ENCODE measurements around the gene MYBPC2. TPM values are rescaled to one million over a fixed set of nuclear protein-coding genes. Genes with fewer than 3 reads are reported as not detected.

Gene MYBPC2
- total RNA-seq, 1 experiment from 2014 or later = not detected

DNA sequence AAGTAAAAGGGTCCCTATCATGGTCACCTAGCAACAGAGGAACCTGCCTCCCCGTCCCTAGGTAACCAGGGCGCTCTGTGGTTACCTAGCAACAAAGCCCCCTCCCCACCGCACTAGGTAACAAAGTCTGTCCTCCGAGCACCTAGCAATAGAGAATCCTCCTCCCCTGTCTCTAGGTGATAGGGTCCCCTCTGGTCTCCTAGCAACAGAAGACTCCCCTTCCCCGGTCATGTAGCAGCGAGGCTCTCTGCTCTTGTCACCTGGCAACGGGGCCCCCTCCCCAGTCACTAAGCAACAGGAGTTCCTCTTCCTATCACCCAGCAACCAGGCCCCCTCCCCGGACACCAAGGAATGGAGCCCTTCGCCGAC lies 78.0 kb downstream of the MYBPC2 start:
- CTCF ChIA-PET = interaction anchor here (0.5 to 1.0 kb wide), 3 partner anchors 25 to 329 kb away, joined by 3 to 4 read pairs (median 3); no protein-coding TSS in a partner anchor
- H3K27me3 Mint-ChIP-seq (ENCODE audit: insufficient read depth, unreplicated experiment) = no peaks in the 10 kb centered on the region
- H3K27ac Mint-ChIP-seq (ENCODE audit: low read depth, unreplicated experiment) = peak overlapping the region; percentile 96
- no peak for DNase-seq (ENCODE audit: unreplicated experiment)
- TF ChIP-seq, protein P1, sequence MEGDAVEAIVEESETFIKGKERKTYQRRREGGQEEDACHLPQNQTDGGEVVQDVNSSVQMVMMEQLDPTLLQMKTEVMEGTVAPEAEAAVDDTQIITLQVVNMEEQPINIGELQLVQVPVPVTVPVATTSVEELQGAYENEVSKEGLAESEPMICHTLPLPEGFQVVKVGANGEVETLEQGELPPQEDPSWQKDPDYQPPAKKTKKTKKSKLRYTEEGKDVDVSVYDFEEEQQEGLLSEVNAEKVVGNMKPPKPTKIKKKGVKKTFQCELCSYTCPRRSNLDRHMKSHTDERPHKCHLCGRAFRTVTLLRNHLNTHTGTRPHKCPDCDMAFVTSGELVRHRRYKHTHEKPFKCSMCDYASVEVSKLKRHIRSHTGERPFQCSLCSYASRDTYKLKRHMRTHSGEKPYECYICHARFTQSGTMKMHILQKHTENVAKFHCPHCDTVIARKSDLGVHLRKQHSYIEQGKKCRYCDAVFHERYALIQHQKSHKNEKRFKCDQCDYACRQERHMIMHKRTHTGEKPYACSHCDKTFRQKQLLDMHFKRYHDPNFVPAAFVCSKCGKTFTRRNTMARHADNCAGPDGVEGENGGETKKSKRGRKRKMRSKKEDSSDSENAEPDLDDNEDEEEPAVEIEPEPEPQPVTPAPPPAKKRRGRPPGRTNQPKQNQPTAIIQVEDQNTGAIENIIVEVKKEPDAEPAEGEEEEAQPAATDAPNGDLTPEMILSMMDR (IDR thresholded peaks at IDR 0.05; ENCODE audit: unreplicated experiment) = no peak
- intact Hi-C loops (cut with micrococcal nuclease) = loop anchor here (1.0 kb wide), 1 partner anchor 34 kb away; the partner anchor contains the start of genes EMC10 and GARIN5A
- H3K4me1 Mint-ChIP-seq (ENCODE audit: insufficient read depth, unreplicated experiment) = peaks cover 16% of the 10 kb centered on the region
- no peaks in the 10 kb centered on the region for H3K36me3 Mint-ChIP-seq (ENCODE audit: insufficient read depth, unreplicated experiment)
- POLR2A ChIA-PET = interaction anchor here (0.6 to 2.6 kb wide), 13 partner anchors 11 to 883 kb away, joined by 3 to 11 read pairs (median 5); partner anchors contain the start of genes AKT1S1, NR1H2, POLD1 and TBC1D17
- H3K4me3 Mint-ChIP-seq (ENCODE audit: unreplicated experiment) = peak overlapping the region; percentile 86
- BruUV-seq (replicated peaks) = TSS peak; percentile 53
- no peaks in the 10 kb centered on the region for H3K9me3 Mint-ChIP-seq (ENCODE audit: unreplicated experiment)

DNA sequence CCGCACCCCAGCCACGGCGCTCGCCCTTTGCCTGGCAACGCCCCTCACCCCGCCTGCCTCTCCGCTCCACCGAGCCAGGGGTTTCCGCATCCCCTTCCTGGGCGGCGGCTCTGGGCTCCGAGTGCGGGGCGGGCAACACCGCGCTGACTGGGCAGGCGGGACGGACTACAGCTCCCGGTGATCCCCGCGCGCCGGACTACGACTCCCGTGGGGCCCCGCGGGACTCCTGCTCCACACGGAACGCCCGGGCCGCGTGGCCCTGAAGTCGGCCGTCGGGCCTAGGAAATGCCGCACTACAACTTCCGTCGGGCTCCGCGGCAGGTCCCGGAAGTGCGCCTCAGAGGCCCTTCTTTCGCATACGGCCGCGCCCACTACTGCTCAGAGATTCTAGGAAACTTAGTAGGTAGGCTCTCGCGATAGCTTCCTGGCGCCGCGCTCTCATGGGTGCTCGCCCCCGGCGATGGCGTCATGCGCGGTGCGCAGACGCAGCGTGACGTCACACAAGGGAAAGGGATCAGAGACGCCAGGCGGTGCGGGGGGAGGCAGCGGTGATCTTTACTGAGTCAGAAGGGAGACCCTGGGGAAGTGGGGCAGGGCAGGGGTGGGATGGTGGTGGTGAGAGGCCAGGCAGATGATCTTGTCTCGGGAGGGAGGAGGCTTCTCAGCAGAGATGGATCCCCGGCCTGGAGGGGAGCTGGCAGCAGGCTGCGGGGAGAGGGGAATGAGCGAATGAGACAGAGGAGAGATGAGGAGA lies 78.6 kb downstream of the MYBPC2 start, which contains the start of gene JOSD2:
Gene JOSD2 (minus strand): TSS at position 123 of the 754 bp plus-strand sequence. CDS start 760 bp downstream, outside the sequence.
- Mint-ChIP-seq H3K36me3 (ENCODE audit: insufficient read depth, unreplicated experiment) (no peaks in the 10 kb centered on the region), H3K9me3 (ENCODE audit: unreplicated experiment) (no peaks in the 10 kb centered on the region), H3K4me1 (ENCODE audit: insufficient read depth, unreplicated experiment) (peaks cover 16% of the 10 kb centered on the region), H3K4me3 (ENCODE audit: unreplicated experiment) (peak within 1 kb of the TSS; percentile 86), H3K27ac (ENCODE audit: low read depth, unreplicated experiment) (peak within 1 kb of the TSS; percentile 96), H3K27me3 (ENCODE audit: insufficient read depth, unreplicated experiment) (no peaks in the 10 kb centered on the region)
- DNase-seq (ENCODE audit: unreplicated experiment) = peak; percentile 100
- BruUV-seq (replicated peaks) = no TSS peak
- ChIA-PET POLR2A (interaction anchor here (0.5 to 2.6 kb wide), 17 partner anchors 10 to 882 kb away, joined by 3 to 11 read pairs (median 4); partner anchors contain the start of genes AKT1S1, NR1H2, POLD1 and TBC1D17), CTCF (interaction anchor here (0.5 to 1.0 kb wide), 5 partner anchors 25 to 411 kb away, joined by 3 to 4 read pairs (median 3); no protein-coding TSS in a partner anchor)
- intact Hi-C loops (cut with micrococcal nuclease) = loop anchor here (1.0 kb wide), 1 partner anchor 35 kb away; the partner anchor contains the start of genes EMC10 and GARIN5A
- TF ChIP-seq, protein P1 (IDR thresholded peaks at IDR 0.05; ENCODE audit: unreplicated experiment) = no peak

DNA sequence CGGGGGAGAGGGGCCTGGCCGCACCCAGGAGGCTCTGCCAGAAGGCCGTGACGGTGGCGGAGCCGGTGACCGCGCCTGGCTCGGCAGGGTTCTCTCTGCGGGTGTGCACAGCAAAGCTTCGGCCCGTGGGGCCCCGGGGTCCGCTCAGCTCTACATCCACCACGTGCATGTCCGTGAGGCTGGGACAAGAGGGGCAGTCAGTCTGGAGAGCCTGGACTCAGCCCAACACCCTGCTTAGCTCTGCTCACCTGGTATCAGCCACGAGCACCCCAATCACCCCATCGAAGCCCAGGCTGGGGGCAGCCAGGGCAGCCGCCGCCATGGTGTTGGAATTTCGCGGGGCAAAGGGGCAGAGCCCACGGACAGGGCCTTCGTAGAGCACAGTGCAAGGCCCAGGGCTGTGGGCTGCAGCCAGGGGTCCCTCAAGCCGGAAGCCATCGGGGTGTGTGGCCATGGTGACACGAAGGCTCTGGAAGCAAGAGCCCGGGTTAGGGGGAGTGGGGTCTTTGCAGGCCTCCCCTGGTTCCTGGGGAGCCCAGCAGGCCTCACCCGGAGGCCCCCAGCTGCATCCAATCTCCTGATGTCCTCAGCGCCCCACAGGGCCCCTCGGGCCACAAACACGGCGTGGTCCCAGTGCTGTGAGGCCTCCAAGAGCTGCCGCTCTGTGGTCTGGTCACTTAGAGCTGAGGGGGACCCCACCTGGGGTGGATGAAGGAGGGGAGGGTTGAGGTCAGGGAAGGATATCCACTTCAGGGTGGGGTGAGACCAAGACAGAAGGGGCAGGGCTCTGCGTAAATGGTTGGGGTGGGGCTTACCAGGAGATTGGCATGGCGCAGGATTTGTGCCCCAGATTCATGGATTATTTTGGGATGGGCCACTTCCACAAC lies 79.7 kb downstream of the MYBPC2 start:
- intact Hi-C loops (cut with micrococcal nuclease) = no loop called here
- H3K4me1 Mint-ChIP-seq (ENCODE audit: insufficient read depth, unreplicated experiment) = peaks cover 16% of the 10 kb centered on the region
- H3K9me3 Mint-ChIP-seq (ENCODE audit: unreplicated experiment) = no peaks in the 10 kb centered on the region
- H3K36me3 Mint-ChIP-seq (ENCODE audit: insufficient read depth, unreplicated experiment) = no peaks in the 10 kb centered on the region
- no TSS peak for BruUV-seq (replicated peaks)
- ChIA-PET CTCF (interaction anchor here (0.6 kb wide), 2 partner anchors 194 to 300 kb away, joined by 3 read pairs; no protein-coding TSS in a partner anchor), POLR2A (interaction anchor here (0.5 to 2.6 kb wide), 8 partner anchors 9 to 293 kb away, joined by 3 to 11 read pairs (median 3); no protein-coding TSS in a partner anchor)
- peak overlapping the region; percentile 96 for H3K27ac Mint-ChIP-seq (ENCODE audit: low read depth, unreplicated experiment)
- H3K27me3 Mint-ChIP-seq (ENCODE audit: insufficient read depth, unreplicated experiment) = no peaks in the 10 kb centered on the region
- TF ChIP-seq, protein P1 (IDR thresholded peaks at IDR 0.05; ENCODE audit: unreplicated experiment) = no peak
- DNase-seq (ENCODE audit: unreplicated experiment) = no peak
- H3K4me3 Mint-ChIP-seq (ENCODE audit: unreplicated experiment) = peak overlapping the region; percentile 86

Measured in MCF 10A (cell line).